ENCODE results near the gene GABRD.

The GABRD gene

DNA sequence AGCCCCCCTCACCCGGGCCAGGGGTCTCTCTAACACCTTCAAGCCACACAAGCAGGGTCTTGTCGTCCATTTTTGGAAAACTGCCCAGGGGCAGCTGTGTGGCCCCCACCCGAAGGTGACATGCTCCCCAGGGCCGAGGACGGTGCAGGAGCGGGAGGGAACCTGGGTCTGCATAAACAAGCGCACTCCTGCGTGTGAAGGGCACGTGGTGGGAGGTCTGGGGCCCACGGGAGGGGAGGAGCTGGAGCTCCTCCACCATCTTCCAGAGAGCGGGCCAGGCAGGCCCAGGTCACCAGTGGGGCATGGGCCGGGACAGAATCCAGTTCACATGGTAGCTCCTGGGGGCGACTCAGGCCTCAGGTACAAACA is 32.0 kb upstream of the GABRD start:
- Histone ChIP-seq H3K27ac (ENCODE audit: low read length) (no peak overlapping the region), H3K4me1 (ENCODE audit: insufficient read depth, low read length) (no peaks in the 10 kb centered on the region), H2AFZ (ENCODE audit: low read depth, low read length) (no peak overlapping the region), H3K36me3 (ENCODE audit: insufficient read depth, low read length) (no peaks in the 10 kb centered on the region), H3K9ac (ENCODE audit: low read depth, low read length) (no peak overlapping the region), H3K4me2 (ENCODE audit: insufficient read depth, low read length) (no peak overlapping the region), H3K27me3 (ENCODE audit: insufficient read depth, low read length, poor library complexity) (no peaks in the 10 kb centered on the region), H4K20me1 (ENCODE audit: insufficient read depth, low read length) (no peaks in the 10 kb centered on the region), H3K79me2 (ENCODE audit: insufficient read depth, low read length) (no peaks in the 10 kb centered on the region), H3K9me3 (ENCODE audit: insufficient read depth, low read length, severe bottlenecking) (no peaks in the 10 kb centered on the region), H3K4me3 (ENCODE audit: low read depth in 1 of 2, low read length in 2 of 2) (no peak overlapping the region)
- TF ChIP-seq, protein P1, sequence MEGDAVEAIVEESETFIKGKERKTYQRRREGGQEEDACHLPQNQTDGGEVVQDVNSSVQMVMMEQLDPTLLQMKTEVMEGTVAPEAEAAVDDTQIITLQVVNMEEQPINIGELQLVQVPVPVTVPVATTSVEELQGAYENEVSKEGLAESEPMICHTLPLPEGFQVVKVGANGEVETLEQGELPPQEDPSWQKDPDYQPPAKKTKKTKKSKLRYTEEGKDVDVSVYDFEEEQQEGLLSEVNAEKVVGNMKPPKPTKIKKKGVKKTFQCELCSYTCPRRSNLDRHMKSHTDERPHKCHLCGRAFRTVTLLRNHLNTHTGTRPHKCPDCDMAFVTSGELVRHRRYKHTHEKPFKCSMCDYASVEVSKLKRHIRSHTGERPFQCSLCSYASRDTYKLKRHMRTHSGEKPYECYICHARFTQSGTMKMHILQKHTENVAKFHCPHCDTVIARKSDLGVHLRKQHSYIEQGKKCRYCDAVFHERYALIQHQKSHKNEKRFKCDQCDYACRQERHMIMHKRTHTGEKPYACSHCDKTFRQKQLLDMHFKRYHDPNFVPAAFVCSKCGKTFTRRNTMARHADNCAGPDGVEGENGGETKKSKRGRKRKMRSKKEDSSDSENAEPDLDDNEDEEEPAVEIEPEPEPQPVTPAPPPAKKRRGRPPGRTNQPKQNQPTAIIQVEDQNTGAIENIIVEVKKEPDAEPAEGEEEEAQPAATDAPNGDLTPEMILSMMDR (IDR thresholded peaks at IDR 0.05; ENCODE audit: borderline replicate concordance, extremely low read depth, low read length, poor library complexity, severe bottlenecking) = no peak
- TF ChIP-seq EZH2 (IDR thresholded peaks at IDR 0.05; ENCODE audit: borderline replicate concordance, low read depth, low read length, severe bottlenecking) = no peak
- DNase-seq (no peak), ATAC-seq (ENCODE audit: insufficient read depth, low read depth) (no peak)

DNA sequence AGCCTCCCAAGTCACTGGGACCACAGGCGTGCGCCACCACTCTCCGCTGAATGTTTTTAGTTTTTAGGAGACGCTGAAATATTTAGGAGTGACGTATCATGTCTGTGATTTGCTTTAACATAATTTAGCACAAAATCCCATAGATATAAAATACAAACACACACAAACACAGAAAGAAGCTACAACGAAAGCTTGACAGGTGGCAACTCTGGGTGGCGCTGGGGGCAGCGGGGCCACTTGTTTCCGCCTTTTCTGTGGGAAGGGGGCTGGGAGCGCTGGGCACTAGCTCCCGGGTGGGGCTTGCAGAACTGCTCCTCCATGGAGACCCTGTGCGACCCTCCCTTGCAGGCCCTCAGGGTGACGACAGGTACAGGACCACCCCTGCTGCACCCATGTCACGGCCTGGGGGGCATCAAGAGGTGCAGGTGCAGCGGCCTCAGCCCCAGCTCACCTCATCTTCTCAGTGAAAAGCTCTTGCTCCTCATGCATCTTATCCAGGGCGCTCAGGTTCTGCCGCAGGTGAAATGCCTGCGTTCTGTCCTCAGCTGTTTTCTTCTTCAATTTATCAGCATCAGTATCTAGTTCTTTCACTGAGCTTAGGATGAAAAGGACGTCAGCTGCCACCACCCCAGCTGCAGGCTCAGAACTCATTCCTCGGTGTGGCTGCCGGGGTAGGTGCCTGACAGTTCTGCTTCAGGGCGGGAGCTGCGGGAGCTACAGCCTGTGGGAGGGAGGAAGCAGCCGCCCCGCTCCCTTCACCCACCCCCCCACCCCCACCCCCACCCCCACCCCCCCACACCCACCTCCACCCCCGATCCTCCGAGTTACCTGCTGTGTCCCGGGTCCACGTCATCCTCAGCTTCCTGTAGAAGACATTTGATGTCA is 30.8 kb upstream of the GABRD start:
- H2AFZ ChIP-seq (ENCODE audit: low read depth, low read length) = no peak overlapping the region
- TF ChIP-seq, protein P1 (IDR thresholded peaks at IDR 0.05; ENCODE audit: borderline replicate concordance, extremely low read depth, low read length, poor library complexity, severe bottlenecking) = no peak
- no peak for TF ChIP-seq EZH2 (IDR thresholded peaks at IDR 0.05; ENCODE audit: borderline replicate concordance, low read depth, low read length, severe bottlenecking)
- ATAC-seq (ENCODE audit: insufficient read depth, low read depth) = no peak
- no peak overlapping the region for H3K4me3 ChIP-seq (ENCODE audit: low read depth in 1 of 2, low read length in 2 of 2)
- no peaks in the 10 kb centered on the region for H3K27me3 ChIP-seq (ENCODE audit: insufficient read depth, low read length, poor library complexity)
- H3K36me3 ChIP-seq (ENCODE audit: insufficient read depth, low read length) = no peaks in the 10 kb centered on the region
- no peaks in the 10 kb centered on the region for H3K4me1 ChIP-seq (ENCODE audit: insufficient read depth, low read length)
- H3K4me2 ChIP-seq (ENCODE audit: insufficient read depth, low read length) = no peak overlapping the region
- no peak overlapping the region for H3K27ac ChIP-seq (ENCODE audit: low read length)
- no peaks in the 10 kb centered on the region for H4K20me1 ChIP-seq (ENCODE audit: insufficient read depth, low read length)
- H3K79me2 ChIP-seq (ENCODE audit: insufficient read depth, low read length) = no peaks in the 10 kb centered on the region
- H3K9ac ChIP-seq (ENCODE audit: low read depth, low read length) = no peak overlapping the region
- H3K9me3 ChIP-seq (ENCODE audit: insufficient read depth, low read length, severe bottlenecking) = no peaks in the 10 kb centered on the region
- DNase-seq = no peak

DNA sequence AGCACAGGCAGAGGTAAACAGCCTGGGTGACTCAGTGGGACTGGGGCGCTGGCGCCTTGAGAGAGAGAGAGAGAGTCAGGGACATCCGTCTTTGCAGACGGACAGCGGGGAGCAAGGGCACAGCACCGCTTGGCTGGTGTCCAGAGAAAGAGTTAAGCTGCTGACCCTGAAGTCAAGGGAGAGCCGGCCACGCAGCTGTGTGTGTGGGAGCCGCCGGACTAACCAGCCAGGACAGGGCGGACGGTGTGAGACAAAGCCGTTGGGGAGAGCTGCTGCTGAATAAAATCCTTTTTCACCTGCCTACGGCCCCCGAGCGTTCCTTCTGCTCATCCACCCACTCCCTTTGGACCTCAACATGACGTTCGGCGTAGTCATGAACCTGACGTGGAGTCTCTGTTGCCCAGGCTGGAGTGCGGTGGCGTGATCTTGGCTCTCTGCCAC is 30.0 kb upstream of the GABRD start:
- Histone ChIP-seq H3K9me3 (ENCODE audit: insufficient read depth, low read length, severe bottlenecking) (no peaks in the 10 kb centered on the region), H3K9ac (ENCODE audit: low read depth, low read length) (no peak overlapping the region), H2AFZ (ENCODE audit: low read depth, low read length) (no peak overlapping the region), H3K4me2 (ENCODE audit: insufficient read depth, low read length) (no peak overlapping the region), H3K4me3 (ENCODE audit: low read depth in 1 of 2, low read length in 2 of 2) (no peak overlapping the region), H3K36me3 (ENCODE audit: insufficient read depth, low read length) (no peaks in the 10 kb centered on the region), H4K20me1 (ENCODE audit: insufficient read depth, low read length) (no peaks in the 10 kb centered on the region), H3K27ac (ENCODE audit: low read length) (no peak overlapping the region), H3K4me1 (ENCODE audit: insufficient read depth, low read length) (no peaks in the 10 kb centered on the region), H3K27me3 (ENCODE audit: insufficient read depth, low read length, poor library complexity) (no peaks in the 10 kb centered on the region), H3K79me2 (ENCODE audit: insufficient read depth, low read length) (no peaks in the 10 kb centered on the region)
- no peak for TF ChIP-seq EZH2 (IDR thresholded peaks at IDR 0.05; ENCODE audit: borderline replicate concordance, low read depth, low read length, severe bottlenecking)
- TF ChIP-seq, protein P1 (IDR thresholded peaks at IDR 0.05; ENCODE audit: borderline replicate concordance, extremely low read depth, low read length, poor library complexity, severe bottlenecking) = no peak
- DNase-seq (no peak), ATAC-seq (ENCODE audit: insufficient read depth, low read depth) (no peak)
